GM12873 (cell line): ENCODE measurements around the gene SFXN2.

ENCODE experiments used
- TF ChIP-seq, protein P1 (sequence below): IDR thresholded peaks from 2 replicates; pipeline ENCODE4 v1.5.1; 2012; ENCODE audit warnings: low read depth, mild to moderate bottlenecking, moderate library complexity, low read length, control low read depth; ENCODE audit not compliant: insufficient read depth; ENCODE audit errors: missing control alignments

The SFXN2 gene

DNA sequence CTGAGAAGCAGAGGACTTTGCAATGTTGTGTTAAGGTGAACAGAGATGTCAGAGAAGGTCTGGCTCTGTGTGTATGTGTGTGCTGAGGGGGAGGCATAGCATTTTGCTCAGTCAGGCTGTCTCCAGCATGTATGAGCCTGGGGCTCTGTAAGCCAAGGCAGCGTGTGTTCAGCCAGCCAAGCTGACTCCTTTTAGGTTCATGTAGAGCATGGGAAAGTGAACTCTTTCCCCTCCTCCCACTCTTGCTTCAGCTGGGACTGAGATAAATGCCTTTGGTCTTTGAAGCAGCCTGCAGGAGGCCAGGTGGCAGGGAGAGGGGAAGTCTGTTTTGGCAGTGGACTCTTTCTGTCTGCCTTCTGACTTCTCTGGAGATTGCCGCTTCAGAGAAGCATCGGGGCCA lies 3.8 kb downstream of the SFXN2 start:
- TF ChIP-seq, protein P1, sequence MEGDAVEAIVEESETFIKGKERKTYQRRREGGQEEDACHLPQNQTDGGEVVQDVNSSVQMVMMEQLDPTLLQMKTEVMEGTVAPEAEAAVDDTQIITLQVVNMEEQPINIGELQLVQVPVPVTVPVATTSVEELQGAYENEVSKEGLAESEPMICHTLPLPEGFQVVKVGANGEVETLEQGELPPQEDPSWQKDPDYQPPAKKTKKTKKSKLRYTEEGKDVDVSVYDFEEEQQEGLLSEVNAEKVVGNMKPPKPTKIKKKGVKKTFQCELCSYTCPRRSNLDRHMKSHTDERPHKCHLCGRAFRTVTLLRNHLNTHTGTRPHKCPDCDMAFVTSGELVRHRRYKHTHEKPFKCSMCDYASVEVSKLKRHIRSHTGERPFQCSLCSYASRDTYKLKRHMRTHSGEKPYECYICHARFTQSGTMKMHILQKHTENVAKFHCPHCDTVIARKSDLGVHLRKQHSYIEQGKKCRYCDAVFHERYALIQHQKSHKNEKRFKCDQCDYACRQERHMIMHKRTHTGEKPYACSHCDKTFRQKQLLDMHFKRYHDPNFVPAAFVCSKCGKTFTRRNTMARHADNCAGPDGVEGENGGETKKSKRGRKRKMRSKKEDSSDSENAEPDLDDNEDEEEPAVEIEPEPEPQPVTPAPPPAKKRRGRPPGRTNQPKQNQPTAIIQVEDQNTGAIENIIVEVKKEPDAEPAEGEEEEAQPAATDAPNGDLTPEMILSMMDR: peak; percentile 2

DNA sequence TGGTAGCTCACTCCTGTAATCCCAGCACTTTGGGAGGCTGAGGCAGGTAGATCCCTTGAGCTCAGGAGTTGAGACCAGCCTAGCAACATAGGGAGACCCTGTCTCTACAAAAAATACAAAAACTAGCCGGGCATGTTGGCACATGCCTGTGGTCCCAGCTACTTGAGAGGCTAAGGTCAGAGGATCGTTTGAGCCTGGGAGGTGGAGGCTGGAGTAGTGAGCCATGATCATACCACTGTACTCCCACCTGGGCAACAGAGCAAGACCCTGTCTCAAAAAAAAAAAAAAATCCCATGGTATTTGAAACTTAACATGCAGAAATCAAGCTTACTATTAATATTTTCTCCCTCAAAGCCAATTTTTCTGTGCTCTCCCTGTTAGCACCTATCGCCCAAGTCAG lies 5.9 kb downstream of the SFXN2 start:
- TF ChIP-seq, protein P1: no peak

DNA sequence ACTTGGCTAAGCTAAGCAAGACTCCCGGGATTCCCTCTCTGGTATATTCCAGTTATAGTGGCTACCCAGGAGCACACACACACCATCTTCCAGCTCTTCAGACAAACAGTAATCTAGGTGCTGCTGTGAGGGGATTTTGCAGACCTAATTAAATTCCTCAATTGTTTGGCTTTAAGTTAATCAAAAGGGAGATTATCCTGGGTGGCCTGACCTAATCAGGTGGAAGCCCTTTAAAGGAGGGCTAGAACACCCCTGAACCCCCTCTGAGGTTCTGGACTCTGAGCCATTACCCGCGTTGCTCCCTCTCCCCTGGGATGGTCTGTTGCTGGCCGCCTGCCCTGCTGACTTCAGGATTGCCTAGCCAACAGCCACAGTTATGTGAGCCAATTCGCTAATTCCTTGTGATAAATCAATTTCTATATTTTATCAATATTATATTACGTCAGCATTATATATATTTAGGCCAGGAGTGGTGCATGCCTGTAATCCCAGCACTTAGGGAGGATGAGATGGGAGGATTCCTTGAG lies 6.4 kb downstream of the SFXN2 start:
- TF ChIP-seq, protein P1: no peak

DNA sequence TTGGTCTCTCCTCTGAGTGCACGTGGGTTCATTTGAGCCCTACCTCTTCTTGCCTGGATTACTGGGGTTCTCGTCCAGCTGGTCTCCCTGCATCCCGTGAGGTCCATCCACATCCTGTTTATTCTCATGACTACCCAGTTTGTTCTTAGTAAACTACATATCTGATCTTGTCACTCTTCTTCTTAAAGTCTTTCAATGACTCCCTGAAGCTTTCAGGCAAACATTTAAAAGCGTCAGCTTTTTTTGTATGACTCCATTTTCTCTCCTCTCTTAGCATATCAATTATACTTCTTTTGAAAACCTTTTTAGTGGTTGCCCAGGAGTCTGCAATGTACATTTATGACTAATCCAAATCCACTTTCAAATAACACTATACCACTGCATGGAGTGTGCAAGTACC lies 7.5 kb downstream of the SFXN2 start:
- TF ChIP-seq, protein P1: no peak

DNA sequence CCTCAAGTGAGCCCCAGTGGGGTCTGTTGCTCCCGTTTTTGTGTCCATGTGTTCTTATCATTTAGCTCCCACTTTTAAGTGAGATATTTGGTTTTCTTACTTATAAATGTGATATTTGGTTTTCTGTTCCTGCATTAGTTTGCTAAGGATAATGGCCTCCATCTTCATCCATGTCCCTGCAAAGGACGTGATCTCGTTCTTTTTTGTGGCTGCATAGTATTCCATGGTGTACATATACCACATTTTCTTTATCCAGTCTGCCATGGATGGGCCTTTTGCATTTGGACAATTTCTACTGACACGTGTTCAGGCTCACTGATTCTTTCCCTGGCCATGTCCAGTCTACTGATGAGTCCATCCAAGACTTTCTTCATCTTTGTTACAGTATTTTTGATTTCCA lies 9.6 kb downstream of the SFXN2 start:
- TF ChIP-seq, protein P1: no peak

DNA sequence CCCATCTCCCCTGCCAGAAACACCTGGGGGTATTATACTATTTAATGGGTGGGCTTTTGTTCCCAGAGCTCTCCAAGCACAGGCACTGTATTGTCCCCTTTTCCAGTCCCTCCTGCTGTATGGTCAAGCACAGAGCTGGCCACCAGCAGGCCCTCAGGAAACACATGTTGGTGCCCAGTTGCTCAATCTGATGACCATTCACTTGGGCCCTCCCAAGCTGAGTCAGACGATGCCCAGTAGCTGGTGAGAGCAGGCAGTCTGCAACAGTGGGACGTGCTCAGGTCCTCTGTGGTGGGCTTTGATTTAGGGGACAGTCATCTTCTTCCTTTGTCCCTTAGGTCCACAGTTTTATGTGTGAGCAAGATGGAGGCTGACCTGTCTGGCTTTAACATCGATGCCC lies 11.8 kb downstream of the SFXN2 start:
- TF ChIP-seq, protein P1: no peak

DNA sequence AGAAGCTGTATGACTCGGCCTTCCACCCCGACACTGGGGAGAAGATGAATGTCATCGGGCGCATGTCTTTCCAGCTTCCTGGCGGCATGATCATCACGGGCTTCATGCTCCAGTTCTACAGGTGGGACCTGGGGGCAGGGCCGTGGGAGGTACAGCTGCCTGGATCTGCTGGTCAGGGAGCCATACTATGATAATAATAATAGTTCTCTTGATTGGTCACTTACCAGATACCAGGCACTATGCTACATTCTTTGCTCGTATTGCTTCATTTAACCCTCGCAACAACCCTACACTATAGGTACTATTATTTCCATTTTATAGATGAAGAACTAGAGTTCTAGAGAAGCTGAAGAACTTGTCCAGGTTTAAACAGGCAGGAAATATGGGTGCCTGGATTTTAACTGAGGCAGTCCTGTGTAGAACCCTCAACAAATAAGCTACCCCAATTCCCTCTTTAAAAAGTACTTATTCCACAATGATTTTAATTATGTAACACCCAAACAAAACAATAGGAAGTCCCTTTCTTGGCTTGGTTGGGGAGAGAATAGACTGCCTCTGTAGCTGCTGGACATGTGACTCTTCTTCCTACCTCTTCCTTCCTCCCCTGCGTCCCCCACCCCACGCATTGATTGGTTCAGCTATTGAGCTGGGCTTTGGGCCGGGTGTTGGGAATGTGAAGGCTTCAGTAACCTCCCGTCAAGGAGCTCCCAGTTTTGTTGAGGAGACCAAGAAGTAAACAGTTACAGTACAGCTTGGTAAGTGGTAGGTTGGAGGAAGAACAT lies 12.8 kb downstream of the SFXN2 start:
- TF ChIP-seq, protein P1: no peak
